K562 (cell line): ENCODE measurements around the gene DUSP16. TPM values are rescaled to one million over a fixed set of nuclear protein-coding genes. Genes with fewer than 3 reads are reported as not detected.

ENCODE experiments used
- ATAC-seq: fragments of 200-7000 bp; cut with Tn5 transposase; 3 replicates; pipeline ENCODE4 v1.9.1; 2020; ENCODE audit warnings: moderate library complexity
- BruUV-seq: library from RNA; stranded (reverse); fragments of 400-500 nt; replicated peaks from 2 replicates; lab custom pipeline; 2021; lab: Mats Ljungman, UMichigan
- CTCF ChIA-PET: fragments of 300-600 bp; formaldehyde crosslinking; extraction: SDS; loops from one replicate; lab custom pipeline; 2021; ENCODE audit warnings: low intra/inter-chr PET ratio; lab: Yijun Ruan, JAX
- POLR2A ChIA-PET: fragments of 300-600, 350-650 bp; sonication (Branson Sonifier 250); formaldehyde crosslinking; extraction: SDS; loops from one replicate; lab custom pipeline; 2021; ENCODE audit warnings: antibody characterized with exemption, inconsistent platforms; lab: Yijun Ruan, JAX
- DNase-seq, 4 experiments: peaks; one replicate each; pipeline versions ENCODE4 v3.0.0 to v3.0.0-alpha.2; 2011 to 2018; ENCODE audit warnings: low spot score in 3 of 4, mixed read lengths in 3 of 4; ENCODE audit errors: extremely low read depth in 1 of 4
- FAIRE-seq: peaks from 2 replicates; lab custom pipeline; 2011; peaks lifted over from hg19 to GRCh38; lab: Jason Lieb, UNC
- H2AFZ ChIP-seq: 2 replicates; pipeline ENCODE4 v1.6.0; 2011; ENCODE audit warnings: low read depth, low read length, control low read depth, inconsistent platforms
- H3K27ac ChIP-seq: fragments of 200-600 bp; 3 replicates; pipeline ENCODE4 v1.8.0; 2011; ENCODE audit warnings: low read depth, mild to moderate bottlenecking, control low read depth, inconsistent platforms, low read length, moderate library complexity, mixed read lengths; ENCODE audit errors: extremely low read depth
- H3K27me3 ChIP-seq, 2 experiments: fragments of 300-600 bp in 1 of 2; 2 replicates in 1 of 2; 3 replicates in 1 of 2; pipeline versions ENCODE4 v1.6.0 to v1.8.0; 2011; ENCODE audit warnings: inconsistent platforms in 2 of 2, low read length in 2 of 2, mild to moderate bottlenecking in 1 of 2, mixed read lengths in 1 of 2, moderate library complexity in 1 of 2; ENCODE audit not compliant: control insufficient read depth in 2 of 2, insufficient read depth in 2 of 2
- H3K36me3 ChIP-seq: fragments of 300-600 bp; 3 replicates; pipeline ENCODE4 v1.8.0; 2011; ENCODE audit warnings: mild to moderate bottlenecking, low read length, inconsistent platforms; ENCODE audit not compliant: control insufficient read depth, insufficient read depth
- H3K4me1 ChIP-seq, 2 experiments: fragments of 200-600 bp in 1 of 2; replicated peaks in 1 of 2; 2 replicates in 1 of 2; 3 replicates in 1 of 2; pipeline versions ENCODE4 v1.5.1 to v1.8.0; 2011; ENCODE audit warnings: inconsistent platforms in 2 of 2, low read length in 2 of 2, mild to moderate bottlenecking in 1 of 2, mixed read lengths in 1 of 2, moderate library complexity in 1 of 2; ENCODE audit not compliant: control insufficient read depth in 2 of 2, insufficient read depth in 2 of 2
- H3K4me2 ChIP-seq: 2 replicates; pipeline ENCODE4 v1.6.1; 2011; ENCODE audit warnings: low read length, control low read depth, inconsistent platforms, mixed read lengths; ENCODE audit not compliant: insufficient read depth
- H3K4me3 ChIP-seq: fragments of 200-600 bp; sonication (generic), shearing (Covaris generic); 2 replicates; pipeline ENCODE4 v1.5.1; 2016; ENCODE audit warnings: control low read depth, inconsistent platforms
- H3K79me2 ChIP-seq: fragments of 200-600 bp; 3 replicates; pipeline ENCODE4 v1.8.0; 2011; ENCODE audit warnings: low read length, inconsistent platforms; ENCODE audit not compliant: control insufficient read depth, insufficient read depth
- H3K9ac ChIP-seq, 2 experiments: 2 replicates each; pipeline versions ENCODE4 v1.6.0 to v1.6.1; 2011; ENCODE audit warnings: low read depth in 2 of 2, low read length in 2 of 2, control low read depth in 1 of 2, inconsistent platforms in 1 of 2, mild to moderate bottlenecking in 1 of 2, mixed read lengths in 1 of 2; ENCODE audit not compliant: insufficient read depth in 1 of 2
- H3K9me1 ChIP-seq: one replicate; pipeline ENCODE4 v1.6.0; 2011; ENCODE audit warnings: inconsistent platforms, mild to moderate bottlenecking, low read length, moderate library complexity; ENCODE audit not compliant: control insufficient read depth, insufficient read depth
- H3K9me3 ChIP-seq: replicated peaks from 2 replicates; pipeline ENCODE4 v1.5.1; 2011; ENCODE audit warnings: low read depth, low read length, inconsistent platforms; ENCODE audit not compliant: control insufficient read depth, insufficient read depth
- H4K20me1 ChIP-seq: replicated peaks from 2 replicates; pipeline ENCODE4 v1.6.1; 2011; ENCODE audit warnings: low read length, inconsistent platforms, mixed read lengths; ENCODE audit not compliant: control insufficient read depth, insufficient read depth
- C11orf30 ChIP-seq: fragments of 450-650 bp; IDR thresholded peaks from 2 replicates; pipeline ENCODE4 v1.6.1; 2016; ENCODE audit warnings: low read depth, mild to moderate bottlenecking
- MAFF ChIP-seq: IDR thresholded peaks from 2 replicates; pipeline ENCODE4 v1.6.1; 2012; ENCODE audit warnings: low read length, improper control_type of control experiment
- MAFG ChIP-seq: fragments of 450-650 bp; conservative IDR thresholded peaks from 2 replicates; pipeline ENCODE4 v1.6.1; 2016; ENCODE audit warnings: missing genetic modification characterization, missing compliant biosample characterization
- MAFK ChIP-seq: IDR thresholded peaks from 2 replicates; pipeline ENCODE4 v1.6.1; 2011; ENCODE audit warnings: low read length, improper control_type of control experiment
- NFIX ChIP-seq: fragments of 250-450 bp; sonication (Bioruptor Pico); IDR thresholded peaks from 2 replicates; pipeline ENCODE4 v1.4.0; 2020; ENCODE audit warnings: low read depth, mild to moderate bottlenecking, moderate library complexity
- NRF1 ChIP-seq, 2 experiments: fragments of 450-650 bp; IDR thresholded peaks in 1 of 2; conservative IDR thresholded peaks in 1 of 2; 2 replicates each; pipeline ENCODE4 v1.6.1; 2014; ENCODE audit warnings: mild to moderate bottlenecking in 2 of 2
- PCBP2 ChIP-seq: fragments of 200-400 bp; formaldehyde crosslinking; IDR thresholded peaks from 2 replicates; pipeline ENCODE4 v1.6.1; 2018; ENCODE audit warnings: low read length, low read depth, mild to moderate bottlenecking, moderate library complexity; ENCODE audit not compliant: poor library complexity, severe bottlenecking
- PURB ChIP-seq: sonication (generic); formaldehyde crosslinking; IDR thresholded peaks from 2 replicates; pipeline ENCODE4 v1.9.0; 2021; ENCODE audit warnings: low read depth, mild to moderate bottlenecking, missing genetic modification reagents
- ZC3H11A ChIP-seq: IDR thresholded peaks from 2 replicates; pipeline ENCODE4 v1.6.1; 2012; ENCODE audit warnings: low read depth, low read length, improper control_type of control experiment
- ZNF165 ChIP-seq: fragments of 250-450 bp; sonication (Bioruptor Pico); IDR thresholded peaks from 2 replicates; pipeline ENCODE4 v1.4.0; 2020; ENCODE audit warnings: borderline replicate concordance
- ZNF316 ChIP-seq: fragments of 450-650 bp; IDR thresholded peaks from 2 replicates; pipeline ENCODE4 v1.6.1; 2016
- ZNF586 ChIP-seq: fragments of 450-650 bp; formaldehyde crosslinking; conservative IDR thresholded peaks from 2 replicates; pipeline ENCODE4 v1.4.0; 2020; ENCODE audit warnings: mild to moderate bottlenecking, moderate library complexity
- ZNF778 ChIP-seq: fragments of 450-650 bp; formaldehyde crosslinking; IDR thresholded peaks from 2 replicates; pipeline ENCODE4 v1.4.0; 2020; ENCODE audit warnings: mild to moderate bottlenecking, moderate library complexity
- WGBS: fragments of 100-300 bp; shearing (Covaris generic); methylation state at CpG from one replicate; pipeline ENCODE4 v1.1.6; 2016; ENCODE audit warnings: low coverage, mixed read lengths; ENCODE audit not compliant: insufficient coverage; ENCODE audit errors: missing lambda C conversion rate; 5-methylcytosine and 5-hydroxymethylcytosine counted together
- in situ Hi-C: fragments of 300-500 bp; cut with MboI; formaldehyde crosslinking; loops from 4 replicates; pipeline ENCODE4 v1.15.0; 2018; ENCODE audit warnings: inconsistent platforms, mixed read lengths
- intact Hi-C: fragments of 100-400 bp; cut with micrococcal nuclease; formaldehyde crosslinking; loops from 2 replicates; pipeline ENCODE4 v1.14.2; 2022
- polyA plus RNA-seq, 8 experiments: library from polyadenylated mRNA; depleted of rRNA in 4 of 8; stranded (reverse) in 5 of 8; unstranded in 3 of 8; fragments of >200 nt; fragmentation: Nextera tagmentation in 2 of 8; fragmentation: Illumina TruSeq in 1 of 8; extraction: Ambion mirVana in 2 of 8; extraction: Trizol in 1 of 8; gene quantifications; 2 replicates each; pipeline versions ENCODE4 v1.2.1 to v1.2.3, GENCODE V29; 2011 to 2014; ENCODE audit warnings: inconsistent platforms in 1 of 8, missing spikeins in 1 of 8
- total RNA-seq, 7 experiments: library from RNA; depleted of rRNA in 6 of 7; stranded (reverse); fragments of >200 nt in 6 of 7; fragmentation: Illumina TruSeq in 2 of 7; extraction: Trizol in 2 of 7; gene quantifications; 2 replicates each; pipeline versions ENCODE4 v1.2.1 to v1.2.3, GENCODE V29; 2011 to 2021; ENCODE audit warnings: low replicate concordance in 1 of 7
- TF ChIP-seq, protein P1 (sequence below): fragments of 200-600 bp; sonication (generic); IDR thresholded peaks from one replicate; pipeline ENCODE4 v1.6.1; 2012; ENCODE audit warnings: mild to moderate bottlenecking, low read depth, low read length, inconsistent platforms

The DUSP16 gene
- total and polyA plus RNA-seq, 9 of the 15 experiments (the other 6 are each of a cell fraction or from before 2014, with no cell fraction given): 0.70 to 12.3 (median 5.7) TPM

DNA sequence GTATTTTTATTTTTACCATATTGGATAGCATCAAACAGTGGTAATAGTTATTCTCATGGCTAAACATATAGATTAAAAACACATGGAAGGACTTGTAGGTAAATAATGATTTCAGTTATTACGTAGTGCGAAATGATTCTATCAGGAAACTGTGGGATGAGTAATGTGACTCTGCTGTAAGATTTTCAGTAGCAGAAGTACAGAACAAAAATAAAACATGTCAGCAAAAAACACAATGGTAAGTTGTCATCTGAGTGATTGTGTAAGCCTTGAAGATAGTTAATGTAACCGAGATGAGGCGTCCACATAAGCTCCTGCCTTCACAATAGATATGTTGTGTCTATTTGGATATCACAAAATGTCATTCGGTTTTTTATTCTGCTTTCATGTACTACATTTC lies 106.0 kb downstream of the DUSP16 start:
- no peak for FAIRE-seq
- TF ChIP-seq MAFG (tag): peak; percentile 88
- TF ChIP-seq ZNF586 (CRISPR knock-in tag): no peak
- TF ChIP-seq, protein P1, sequence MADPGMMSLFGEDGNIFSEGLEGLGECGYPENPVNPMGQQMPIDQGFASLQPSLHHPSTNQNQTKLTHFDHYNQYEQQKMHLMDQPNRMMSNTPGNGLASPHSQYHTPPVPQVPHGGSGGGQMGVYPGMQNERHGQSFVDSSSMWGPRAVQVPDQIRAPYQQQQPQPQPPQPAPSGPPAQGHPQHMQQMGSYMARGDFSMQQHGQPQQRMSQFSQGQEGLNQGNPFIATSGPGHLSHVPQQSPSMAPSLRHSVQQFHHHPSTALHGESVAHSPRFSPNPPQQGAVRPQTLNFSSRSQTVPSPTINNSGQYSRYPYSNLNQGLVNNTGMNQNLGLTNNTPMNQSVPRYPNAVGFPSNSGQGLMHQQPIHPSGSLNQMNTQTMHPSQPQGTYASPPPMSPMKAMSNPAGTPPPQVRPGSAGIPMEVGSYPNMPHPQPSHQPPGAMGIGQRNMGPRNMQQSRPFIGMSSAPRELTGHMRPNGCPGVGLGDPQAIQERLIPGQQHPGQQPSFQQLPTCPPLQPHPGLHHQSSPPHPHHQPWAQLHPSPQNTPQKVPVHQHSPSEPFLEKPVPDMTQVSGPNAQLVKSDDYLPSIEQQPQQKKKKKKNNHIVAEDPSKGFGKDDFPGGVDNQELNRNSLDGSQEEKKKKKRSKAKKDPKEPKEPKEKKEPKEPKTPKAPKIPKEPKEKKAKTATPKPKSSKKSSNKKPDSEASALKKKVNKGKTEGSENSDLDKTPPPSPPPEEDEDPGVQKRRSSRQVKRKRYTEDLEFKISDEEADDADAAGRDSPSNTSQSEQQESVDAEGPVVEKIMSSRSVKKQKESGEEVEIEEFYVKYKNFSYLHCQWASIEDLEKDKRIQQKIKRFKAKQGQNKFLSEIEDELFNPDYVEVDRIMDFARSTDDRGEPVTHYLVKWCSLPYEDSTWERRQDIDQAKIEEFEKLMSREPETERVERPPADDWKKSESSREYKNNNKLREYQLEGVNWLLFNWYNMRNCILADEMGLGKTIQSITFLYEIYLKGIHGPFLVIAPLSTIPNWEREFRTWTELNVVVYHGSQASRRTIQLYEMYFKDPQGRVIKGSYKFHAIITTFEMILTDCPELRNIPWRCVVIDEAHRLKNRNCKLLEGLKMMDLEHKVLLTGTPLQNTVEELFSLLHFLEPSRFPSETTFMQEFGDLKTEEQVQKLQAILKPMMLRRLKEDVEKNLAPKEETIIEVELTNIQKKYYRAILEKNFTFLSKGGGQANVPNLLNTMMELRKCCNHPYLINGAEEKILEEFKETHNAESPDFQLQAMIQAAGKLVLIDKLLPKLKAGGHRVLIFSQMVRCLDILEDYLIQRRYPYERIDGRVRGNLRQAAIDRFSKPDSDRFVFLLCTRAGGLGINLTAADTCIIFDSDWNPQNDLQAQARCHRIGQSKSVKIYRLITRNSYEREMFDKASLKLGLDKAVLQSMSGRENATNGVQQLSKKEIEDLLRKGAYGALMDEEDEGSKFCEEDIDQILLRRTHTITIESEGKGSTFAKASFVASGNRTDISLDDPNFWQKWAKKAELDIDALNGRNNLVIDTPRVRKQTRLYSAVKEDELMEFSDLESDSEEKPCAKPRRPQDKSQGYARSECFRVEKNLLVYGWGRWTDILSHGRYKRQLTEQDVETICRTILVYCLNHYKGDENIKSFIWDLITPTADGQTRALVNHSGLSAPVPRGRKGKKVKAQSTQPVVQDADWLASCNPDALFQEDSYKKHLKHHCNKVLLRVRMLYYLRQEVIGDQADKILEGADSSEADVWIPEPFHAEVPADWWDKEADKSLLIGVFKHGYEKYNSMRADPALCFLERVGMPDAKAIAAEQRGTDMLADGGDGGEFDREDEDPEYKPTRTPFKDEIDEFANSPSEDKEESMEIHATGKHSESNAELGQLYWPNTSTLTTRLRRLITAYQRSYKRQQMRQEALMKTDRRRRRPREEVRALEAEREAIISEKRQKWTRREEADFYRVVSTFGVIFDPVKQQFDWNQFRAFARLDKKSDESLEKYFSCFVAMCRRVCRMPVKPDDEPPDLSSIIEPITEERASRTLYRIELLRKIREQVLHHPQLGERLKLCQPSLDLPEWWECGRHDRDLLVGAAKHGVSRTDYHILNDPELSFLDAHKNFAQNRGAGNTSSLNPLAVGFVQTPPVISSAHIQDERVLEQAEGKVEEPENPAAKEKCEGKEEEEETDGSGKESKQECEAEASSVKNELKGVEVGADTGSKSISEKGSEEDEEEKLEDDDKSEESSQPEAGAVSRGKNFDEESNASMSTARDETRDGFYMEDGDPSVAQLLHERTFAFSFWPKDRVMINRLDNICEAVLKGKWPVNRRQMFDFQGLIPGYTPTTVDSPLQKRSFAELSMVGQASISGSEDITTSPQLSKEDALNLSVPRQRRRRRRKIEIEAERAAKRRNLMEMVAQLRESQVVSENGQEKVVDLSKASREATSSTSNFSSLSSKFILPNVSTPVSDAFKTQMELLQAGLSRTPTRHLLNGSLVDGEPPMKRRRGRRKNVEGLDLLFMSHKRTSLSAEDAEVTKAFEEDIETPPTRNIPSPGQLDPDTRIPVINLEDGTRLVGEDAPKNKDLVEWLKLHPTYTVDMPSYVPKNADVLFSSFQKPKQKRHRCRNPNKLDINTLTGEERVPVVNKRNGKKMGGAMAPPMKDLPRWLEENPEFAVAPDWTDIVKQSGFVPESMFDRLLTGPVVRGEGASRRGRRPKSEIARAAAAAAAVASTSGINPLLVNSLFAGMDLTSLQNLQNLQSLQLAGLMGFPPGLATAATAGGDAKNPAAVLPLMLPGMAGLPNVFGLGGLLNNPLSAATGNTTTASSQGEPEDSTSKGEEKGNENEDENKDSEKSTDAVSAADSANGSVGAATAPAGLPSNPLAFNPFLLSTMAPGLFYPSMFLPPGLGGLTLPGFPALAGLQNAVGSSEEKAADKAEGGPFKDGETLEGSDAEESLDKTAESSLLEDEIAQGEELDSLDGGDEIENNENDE: no peak
- TF ChIP-seq ZNF316: peak; percentile 93
- no peak for TF ChIP-seq ZC3H11A
- no peak for TF ChIP-seq NRF1 (conservative IDR thresholded peaks at IDR 0.05 in 1 of 2, IDR thresholded peaks at IDR 0.05 in 1 of 2)
- TF ChIP-seq MAFF: peak; percentile 76
- TF ChIP-seq MAFK: peak; percentile 75
- no peak for TF ChIP-seq NFIX (CRISPR knock-in tag)
- TF ChIP-seq PCBP2: no peak
- peak; percentile 90 for TF ChIP-seq C11orf30
- no peak for TF ChIP-seq PURB (CRISPR knock-in tag)
- TF ChIP-seq ZNF778: no peak
- TF ChIP-seq ZNF165 (CRISPR knock-in tag): no peak
- Histone ChIP-seq H4K20me1 (no peaks in the 10 kb centered on the region), H3K27ac (no peak overlapping the region), H3K4me1 (peaks cover 0 to 5% of the 10 kb centered on the region in 2 experiments; a peak in 1 of 5 replicates), H3K36me3 (no peaks in the 10 kb centered on the region), H2AFZ (no peak overlapping the region), H3K9ac (no peak overlapping the region), H3K27me3 (no peaks in the 10 kb centered on the region), H3K9me1 (no peaks in the 10 kb centered on the region), H3K9me3 (no peaks in the 10 kb centered on the region), H3K4me2 (no peak overlapping the region), H3K4me3 (no peak overlapping the region), H3K79me2 (no peaks in the 10 kb centered on the region)
- no TSS peak for BruUV-seq
- intact Hi-C loops (no loop called here), in situ Hi-C loops (no loop called here)
- ChIA-PET CTCF (no interaction called here), POLR2A (interaction anchor here (1.3 kb wide), 1 partner anchor 10 kb away, joined by 3 read pairs; no protein-coding TSS in a partner anchor)
- 34% methylated on average over 5 of the region's 5 CpGs for WGBS
- DNase-seq: no peak
- no peak for ATAC-seq
